ENCODE data around the gene PHOX2B.
"Not testable (repeated sequence)": the region's sequence is repeated elsewhere in the genome, so short reads cannot be mapped to it uniquely, and the experiment has no call there.

PHOX2B gene

GRCh38 chr4:41746025-41746439 is 2.5 kb downstream of the PHOX2B start:
- no peak for TF ChIP-seq CTCF (IDR thresholded peaks at IDR 0.05; ENCODE audit: poor library complexity, severe bottlenecking)
- Histone ChIP-seq H3K27me3 (ENCODE audit: insufficient read depth, poor library complexity, severe bottlenecking) (peaks cover 80% of the 10 kb centered on the region), H3K9me3 (ENCODE audit: severe bottlenecking) (no peaks in the 10 kb centered on the region), H3K36me3 (ENCODE audit: low read depth) (no peaks in the 10 kb centered on the region), H3K4me3 (ENCODE audit: severe bottlenecking) (no peak overlapping the region), H3K4me1 (ENCODE audit: insufficient read depth, poor library complexity, severe bottlenecking) (no peaks in the 10 kb centered on the region), H3K27ac (ENCODE audit: poor library complexity, severe bottlenecking) (no peak overlapping the region)
- DNase-seq (ENCODE audit: low spot score) (no peak), ATAC-seq (ENCODE audit: low read depth) (no peak)

- H3K27ac ChIP-seq (ENCODE audit: poor library complexity, severe bottlenecking), result no peak overlapping the region
These were observed 3.1 kb downstream of the PHOX2B start for GRCh38 chr4:41745292-41746024.

DNA sequence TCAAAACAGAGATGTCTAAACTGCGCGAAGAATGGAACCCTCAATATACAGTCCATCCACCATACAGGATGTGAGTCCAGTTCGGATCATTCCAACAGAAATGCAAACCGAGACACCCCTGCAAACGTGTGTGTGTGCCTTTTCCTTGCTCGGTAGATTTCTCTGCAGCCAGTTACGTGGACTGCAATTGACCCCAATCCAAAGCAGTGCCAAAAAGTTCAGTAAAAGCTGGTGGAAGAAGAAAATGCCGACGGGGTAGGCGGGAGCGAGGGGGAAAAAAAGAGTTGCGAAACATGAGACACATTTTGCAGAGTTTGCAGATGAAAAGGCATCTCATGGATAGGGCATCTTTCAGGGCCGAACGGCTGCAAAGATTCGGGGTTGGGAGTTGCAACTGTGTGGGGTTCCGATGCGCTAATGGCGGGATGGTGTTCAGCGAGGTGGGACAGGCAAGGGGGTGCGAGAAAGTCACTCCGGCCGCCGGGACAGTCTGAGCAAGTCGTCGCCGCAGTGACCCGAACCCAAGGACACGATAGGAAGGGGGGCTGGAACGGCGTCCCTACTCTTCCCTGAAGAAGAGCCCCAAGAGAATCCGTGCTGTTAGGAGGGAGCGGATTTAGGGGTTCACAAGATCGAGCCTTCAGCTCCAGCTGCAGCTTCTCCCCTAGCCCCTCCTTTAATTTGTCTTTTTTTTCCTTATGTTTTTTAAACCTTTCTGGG is 3.8 kb downstream of the PHOX2B start:
- no peaks in the 10 kb centered on the region for H3K36me3 ChIP-seq (ENCODE audit: low read depth)
- H3K27me3 ChIP-seq (ENCODE audit: insufficient read depth, poor library complexity, severe bottlenecking), result peaks cover 67% of the 10 kb centered on the region
- no peaks in the 10 kb centered on the region for H3K4me1 ChIP-seq (ENCODE audit: insufficient read depth, poor library complexity, severe bottlenecking)
- H3K27ac ChIP-seq (ENCODE audit: poor library complexity, severe bottlenecking), result no peak overlapping the region
- H3K9me3 ChIP-seq (ENCODE audit: severe bottlenecking), result no peaks in the 10 kb centered on the region
- no peak overlapping the region for H3K4me3 ChIP-seq (ENCODE audit: severe bottlenecking)
- ATAC-seq (ENCODE audit: low read depth) (no peak), DNase-seq (ENCODE audit: low spot score) (no peak)
- TF ChIP-seq CTCF (IDR thresholded peaks at IDR 0.05; ENCODE audit: poor library complexity, severe bottlenecking), result no peak

More at GRCh38 chr4:41745292-41746024, 3.1 kb downstream of the PHOX2B start:
- Histone ChIP-seq H3K4me1 (ENCODE audit: insufficient read depth, poor library complexity, severe bottlenecking) (no peaks in the 10 kb centered on the region), H3K4me3 (ENCODE audit: severe bottlenecking) (no peak overlapping the region), H3K9me3 (ENCODE audit: severe bottlenecking) (no peaks in the 10 kb centered on the region), H3K36me3 (ENCODE audit: low read depth) (no peaks in the 10 kb centered on the region), H3K27me3 (ENCODE audit: insufficient read depth, poor library complexity, severe bottlenecking) (peaks cover 75% of the 10 kb centered on the region)
- no peak for DNase-seq (ENCODE audit: low spot score)
- no peak for TF ChIP-seq CTCF (IDR thresholded peaks at IDR 0.05; ENCODE audit: poor library complexity, severe bottlenecking)
- ATAC-seq (ENCODE audit: low read depth), result no peak

DNA sequence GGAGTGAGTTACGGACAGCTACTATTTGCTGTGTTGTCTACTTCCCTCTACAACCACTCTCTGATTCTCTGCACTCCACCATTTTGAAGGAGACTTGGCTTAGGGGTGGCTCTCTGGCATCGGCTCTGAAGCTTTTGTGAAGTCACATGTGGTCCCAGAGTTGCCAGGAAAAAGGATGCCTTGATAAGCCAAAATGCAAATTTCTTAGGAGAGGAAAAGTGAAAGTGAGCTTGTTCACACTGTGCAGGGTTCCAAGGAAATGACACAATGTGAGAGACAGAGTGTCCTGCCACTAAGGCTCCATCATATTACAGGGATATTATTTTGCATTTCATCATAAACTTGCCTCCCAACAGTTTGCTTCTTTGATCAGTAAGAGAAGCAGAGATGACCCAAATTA is 7.2 kb downstream of the PHOX2B start:
- ATAC-seq (ENCODE audit: low read depth) (no peak), DNase-seq (ENCODE audit: low spot score) (no peak)
- Histone ChIP-seq H3K4me1 (ENCODE audit: insufficient read depth, poor library complexity, severe bottlenecking) (no peaks in the 10 kb centered on the region), H3K27me3 (ENCODE audit: insufficient read depth, poor library complexity, severe bottlenecking) (peaks cover 34% of the 10 kb centered on the region), H3K27ac (ENCODE audit: poor library complexity, severe bottlenecking) (no peak overlapping the region), H3K4me3 (ENCODE audit: severe bottlenecking) (no peak overlapping the region), H3K9me3 (ENCODE audit: severe bottlenecking) (no peaks in the 10 kb centered on the region), H3K36me3 (ENCODE audit: low read depth) (no peaks in the 10 kb centered on the region)
- TF ChIP-seq CTCF (IDR thresholded peaks at IDR 0.05; ENCODE audit: poor library complexity, severe bottlenecking), result no peak

- ATAC-seq (ENCODE audit: low read depth); H3K4me3 ChIP-seq (ENCODE audit: severe bottlenecking); H3K27me3 ChIP-seq (ENCODE audit: insufficient read depth, poor library complexity, severe bottlenecking); H3K36me3 ChIP-seq (ENCODE audit: low read depth); H3K27ac ChIP-seq (ENCODE audit: poor library complexity, severe bottlenecking); H3K4me1 ChIP-seq (ENCODE audit: insufficient read depth, poor library complexity, severe bottlenecking); DNase-seq (ENCODE audit: low spot score); H3K9me3 ChIP-seq (ENCODE audit: severe bottlenecking): not testable (repeated sequence)
These were observed 11.0 kb downstream of the PHOX2B start for GRCh38 chr4:41737491-41737890.

All from RWPE2 (cell line).